Endothelial cell (in vitro differentiated cells): ENCODE measurements around the gene SLF2. TPM values are rescaled to one million over a fixed set of nuclear protein-coding genes. Genes with fewer than 3 reads are reported as not detected.
A peak's percentile ranks its signal among the peaks of the same experiment; 100 is the strongest.

ENCODE experiments used
- DNase-seq: peaks from one replicate; pipeline ENCODE4 v3.0.0; 2021; ENCODE audit warnings: low spot score
- H3K27ac Mint-ChIP-seq: one replicate; pipeline ENCODE4 v1.8.0; 2021; ENCODE audit warnings: mixed read lengths, inconsistent platforms; ENCODE audit not compliant: unreplicated experiment
- H3K27me3 Mint-ChIP-seq: one replicate; pipeline ENCODE4 v1.8.0; 2021; ENCODE audit warnings: mild to moderate bottlenecking, moderate library complexity, mixed read lengths, inconsistent platforms; ENCODE audit not compliant: unreplicated experiment
- H3K36me3 Mint-ChIP-seq: one replicate; pipeline ENCODE4 v1.8.0; 2021; ENCODE audit warnings: mild to moderate bottlenecking, low read depth, mixed read lengths, inconsistent platforms; ENCODE audit not compliant: unreplicated experiment
- H3K4me1 Mint-ChIP-seq: one replicate; pipeline ENCODE4 v1.8.0; 2021; ENCODE audit warnings: mild to moderate bottlenecking, mixed read lengths, inconsistent platforms; ENCODE audit not compliant: unreplicated experiment
- H3K4me3 Mint-ChIP-seq: one replicate; pipeline ENCODE4 v1.8.0; 2021; ENCODE audit warnings: mild to moderate bottlenecking, mixed read lengths, inconsistent platforms; ENCODE audit not compliant: unreplicated experiment
- H3K9me3 Mint-ChIP-seq: one replicate; pipeline ENCODE4 v1.8.0; 2021; ENCODE audit warnings: mixed read lengths, inconsistent platforms; ENCODE audit not compliant: unreplicated experiment
- CTCF ChIP-seq: fragments of 200-600 bp; sonication (generic); IDR thresholded peaks from one replicate; pipeline ENCODE4 v1.5.0; 2021; ENCODE audit warnings: antibody characterized with exemption; ENCODE audit not compliant: unreplicated experiment
- total RNA-seq: library from RNA; stranded (reverse); fragmentation: NEBNext Ultra II Directional; extraction: Animal tissue kit (Norgen Biotek cat#: 25700); gene quantifications from one replicate; pipeline ENCODE4 v1.2.1, GENCODE V29; 2021; ENCODE audit not compliant: unreplicated experiment

Gene SLF2
- total RNA-seq, 1 donor from 2014 or later = 31.2 TPM

GRCh38 chr10:100907175-100907574 is 5.6 kb upstream of the SLF2 start:
- no peaks in the 10 kb centered on the region for H3K9me3 Mint-ChIP-seq
- H3K36me3 Mint-ChIP-seq = no peaks in the 10 kb centered on the region
- H3K4me3 Mint-ChIP-seq = no peak overlapping the region
- no peak for DNase-seq
- TF ChIP-seq CTCF = no peak
- no peak overlapping the region for H3K27ac Mint-ChIP-seq
- H3K27me3 Mint-ChIP-seq = peaks cover 4% of the 10 kb centered on the region
- peaks cover 26% of the 10 kb centered on the region for H3K4me1 Mint-ChIP-seq

GRCh38 chr10:100907773-100908363 is 4.9 kb upstream of the SLF2 start:
- Mint-ChIP-seq H3K9me3 (no peaks in the 10 kb centered on the region), H3K4me1 (peaks cover 28% of the 10 kb centered on the region), H3K27me3 (peaks cover 3% of the 10 kb centered on the region), H3K36me3 (no peaks in the 10 kb centered on the region), H3K27ac (no peak overlapping the region), H3K4me3 (no peak overlapping the region)
- no peak for DNase-seq
- no peak for TF ChIP-seq CTCF

GRCh38 chr10:100908378-100908777 is 4.4 kb upstream of the SLF2 start:
- no peak overlapping the region for H3K4me3 Mint-ChIP-seq
- H3K27me3 Mint-ChIP-seq = peaks cover 3% of the 10 kb centered on the region
- no peaks in the 10 kb centered on the region for H3K36me3 Mint-ChIP-seq
- TF ChIP-seq CTCF = no peak
- no peak for DNase-seq
- H3K27ac Mint-ChIP-seq = no peak overlapping the region
- H3K9me3 Mint-ChIP-seq = no peaks in the 10 kb centered on the region
- H3K4me1 Mint-ChIP-seq = peaks cover 30% of the 10 kb centered on the region

- peaks cover 41% of the 10 kb centered on the region for H3K4me1 Mint-ChIP-seq
- peak overlapping the region; percentile 87 for H3K27ac Mint-ChIP-seq
- H3K27me3 Mint-ChIP-seq = peaks cover 3% of the 10 kb centered on the region
- peak overlapping the region; percentile 43 for H3K4me3 Mint-ChIP-seq
- DNase-seq = no peak
- no peaks in the 10 kb centered on the region for H3K36me3 Mint-ChIP-seq
- no peak for TF ChIP-seq CTCF
- H3K9me3 Mint-ChIP-seq = no peaks in the 10 kb centered on the region
Observed at GRCh38 chr10:100909501-100910263, 3.1 kb upstream of the SLF2 start.

GRCh38 chr10:100911472-100911871 is 1.3 kb upstream of the SLF2 start:
- Mint-ChIP-seq H3K4me3 (no peak overlapping the region), H3K9me3 (no peaks in the 10 kb centered on the region), H3K36me3 (peaks cover under 1% of the 10 kb centered on the region), H3K27me3 (peaks cover 3% of the 10 kb centered on the region), H3K4me1 (peaks cover 46% of the 10 kb centered on the region), H3K27ac (no peak overlapping the region)
- DNase-seq = no peak
- no peak for TF ChIP-seq CTCF
